CD4-positive, alpha-beta T cell treated with Interleukin-4 for 1 hour (primary cell): ENCODE results near the gene ZNF213.
"Not testable (repeated sequence)": the region's sequence is repeated elsewhere in the genome, so short reads cannot be mapped to it uniquely, and the experiment has no call there.

ENCODE experiments used
- DNase-seq, 2 donors: peaks; one replicate each; pipeline ENCODE4 v3.0.0-alpha.2; 2020 to 2022

The ZNF213 gene

DNA sequence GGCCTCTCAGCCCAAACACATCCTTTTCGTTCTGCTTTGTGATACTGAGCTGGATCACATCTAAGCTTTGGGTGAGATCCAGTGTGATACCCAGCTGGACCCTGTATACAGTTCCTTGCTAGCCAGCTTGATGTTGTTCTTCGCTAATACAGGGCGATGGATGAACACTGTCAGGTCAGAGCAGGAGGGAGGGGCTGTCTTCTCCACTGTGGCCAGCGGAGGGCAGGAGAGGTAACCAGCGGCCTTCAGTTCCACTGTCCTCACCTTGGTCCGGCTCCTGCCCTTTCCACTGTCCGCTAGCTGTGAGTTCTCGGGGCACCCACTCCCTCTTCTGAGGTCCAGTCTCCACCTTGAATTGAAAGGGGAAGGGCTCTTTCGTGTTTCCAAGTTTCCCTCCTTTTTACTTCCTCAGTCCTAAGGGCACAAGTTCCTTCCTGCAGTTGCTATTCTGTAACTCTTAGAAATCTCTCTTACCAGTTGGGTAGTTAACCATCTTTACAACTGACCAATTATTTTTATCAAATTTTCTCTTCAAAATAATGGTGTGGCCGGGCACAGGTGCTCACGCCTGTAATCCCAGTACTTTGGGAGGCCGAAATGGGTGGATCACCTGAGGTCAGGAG lies 3.0 kb upstream of the ZNF213 start:
- DNase-seq = peak; percentile 46 to 47

DNA sequence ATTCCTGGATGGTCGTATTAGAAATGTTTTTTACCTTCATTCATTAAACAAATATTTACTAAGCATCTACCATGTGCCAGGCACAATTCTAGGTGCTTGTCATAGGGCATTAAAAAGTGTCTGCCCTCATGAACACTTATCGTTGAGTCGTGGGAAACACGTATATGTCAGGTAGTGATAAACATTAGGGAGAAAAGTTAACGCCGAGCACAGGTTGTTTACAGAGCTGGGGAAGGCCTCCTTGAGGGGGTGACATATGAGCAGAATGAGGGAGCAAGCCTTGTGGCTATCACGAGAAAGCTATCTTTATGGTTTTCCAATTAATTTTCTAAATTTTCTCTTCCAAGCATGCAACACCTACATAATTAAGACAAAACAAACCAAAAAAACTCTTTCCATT lies 985 bp upstream of the ZNF213 start:
- no peak for DNase-seq

DNA sequence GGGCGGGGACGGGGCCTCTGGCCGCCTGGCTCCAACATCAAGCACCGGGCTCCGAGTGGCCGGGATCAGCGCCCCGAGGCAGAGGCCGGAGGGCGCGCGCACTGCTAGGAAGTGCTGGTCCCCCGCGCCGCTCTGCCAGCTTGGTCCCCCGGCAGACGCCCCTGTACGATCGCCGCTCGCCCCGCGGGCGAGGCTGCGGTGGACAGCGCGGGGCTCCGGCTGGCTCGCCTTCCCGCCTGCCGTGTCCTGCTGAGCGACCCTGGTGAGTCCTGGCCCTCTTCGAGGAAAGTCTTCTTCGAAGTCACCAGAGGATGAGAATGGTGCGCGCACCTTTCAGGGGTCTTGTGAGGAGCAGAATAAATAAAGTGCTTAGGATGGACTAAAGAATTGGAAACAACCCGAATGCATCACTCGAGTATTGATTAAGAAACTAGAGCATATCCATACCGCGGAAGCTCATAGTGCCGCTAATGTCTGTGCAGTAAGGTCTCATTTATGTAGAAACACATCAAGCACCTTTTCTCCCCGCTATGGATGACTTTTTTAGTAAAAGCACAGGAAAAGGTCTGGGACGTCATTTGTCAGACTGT lies 392 bp downstream of the ZNF213 start:
- DNase-seq = no peak

DNA sequence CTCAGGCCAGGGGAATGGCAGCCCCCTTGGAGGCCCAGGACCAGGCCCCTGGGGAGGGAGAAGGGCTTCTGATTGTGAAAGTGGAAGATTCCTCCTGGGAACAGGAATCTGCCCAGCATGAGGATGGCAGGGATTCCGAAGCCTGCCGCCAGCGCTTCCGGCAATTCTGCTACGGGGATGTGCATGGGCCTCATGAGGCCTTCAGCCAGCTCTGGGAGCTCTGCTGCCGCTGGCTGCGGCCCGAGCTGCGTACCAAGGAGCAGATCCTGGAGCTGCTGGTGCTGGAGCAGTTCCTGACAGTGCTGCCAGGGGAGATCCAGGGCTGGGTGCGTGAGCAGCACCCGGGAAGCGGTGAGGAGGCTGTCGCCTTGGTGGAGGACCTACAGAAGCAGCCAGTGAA lies 2.4 kb downstream of the ZNF213 start:
- no peak for DNase-seq

DNA sequence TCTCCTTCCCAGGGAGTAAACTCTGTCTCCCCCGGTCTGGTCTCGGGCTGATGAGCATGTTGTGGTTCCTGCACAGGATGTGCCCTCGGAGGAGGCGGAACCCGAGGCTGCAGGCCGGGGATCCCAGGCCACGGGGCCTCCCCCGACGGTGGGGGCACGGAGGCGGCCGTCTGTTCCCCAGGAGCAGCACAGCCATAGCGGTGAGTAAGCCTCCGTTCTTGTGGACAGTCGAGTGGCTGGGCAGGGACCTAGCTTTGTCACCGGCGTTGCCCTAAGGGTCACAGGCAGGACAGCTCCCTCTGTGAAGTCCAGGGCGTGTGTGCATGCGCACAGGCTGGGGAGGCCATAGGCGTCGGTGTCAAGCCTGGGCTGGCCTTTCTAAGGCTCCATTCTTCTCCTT lies 3.5 kb downstream of the ZNF213 start:
- DNase-seq = no peak

DNA sequence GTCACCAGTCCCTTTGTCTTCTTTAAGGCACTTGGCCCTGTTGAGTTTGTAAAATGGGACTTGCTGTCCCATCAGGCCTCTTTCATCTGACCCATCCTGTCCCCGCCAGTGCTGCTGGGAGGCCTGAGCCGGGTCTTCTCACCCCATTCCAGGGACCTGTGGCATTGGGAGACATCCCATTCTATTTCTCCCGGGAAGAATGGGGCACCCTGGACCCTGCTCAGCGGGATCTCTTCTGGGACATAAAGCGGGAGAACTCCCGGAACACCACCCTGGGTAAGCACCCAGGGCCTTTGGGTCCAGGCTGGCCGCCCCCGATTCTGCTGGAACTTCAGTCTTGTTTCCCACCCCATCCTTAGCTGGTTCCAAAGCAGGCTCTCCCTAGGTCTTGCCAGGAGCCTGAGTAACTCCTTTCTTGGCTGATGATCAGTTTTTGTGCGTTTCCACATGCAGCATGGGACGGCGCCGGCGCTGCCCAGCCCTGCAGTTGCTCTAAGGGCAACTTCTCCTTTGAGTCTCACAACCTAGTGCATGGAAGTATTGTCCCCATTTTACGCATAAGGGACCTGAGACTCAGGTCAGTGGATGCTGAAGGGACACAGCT lies 4.1 kb downstream of the ZNF213 start:
- DNase-seq = no peak

DNA sequence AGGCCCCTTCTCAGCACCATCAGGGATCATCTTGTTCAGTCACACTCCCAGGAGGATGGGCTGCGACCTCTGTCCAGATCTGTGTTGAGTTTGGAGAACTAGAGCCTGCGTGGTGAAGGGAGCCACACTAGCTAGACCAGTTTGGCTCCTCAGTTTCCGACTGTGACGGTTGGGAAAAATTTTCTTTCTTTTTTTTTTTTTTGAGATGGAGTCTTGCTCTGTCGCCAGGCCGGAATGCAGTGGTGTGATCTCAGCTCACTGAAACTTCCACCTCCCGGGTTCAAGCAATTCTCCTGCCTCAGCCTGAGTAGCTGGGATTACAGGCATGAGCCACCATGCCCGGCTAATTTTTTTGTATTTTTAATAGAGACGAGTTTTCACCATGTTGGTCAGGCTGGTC lies 4.7 kb downstream of the ZNF213 start:
- DNase-seq = not testable (repeated sequence)

DNA sequence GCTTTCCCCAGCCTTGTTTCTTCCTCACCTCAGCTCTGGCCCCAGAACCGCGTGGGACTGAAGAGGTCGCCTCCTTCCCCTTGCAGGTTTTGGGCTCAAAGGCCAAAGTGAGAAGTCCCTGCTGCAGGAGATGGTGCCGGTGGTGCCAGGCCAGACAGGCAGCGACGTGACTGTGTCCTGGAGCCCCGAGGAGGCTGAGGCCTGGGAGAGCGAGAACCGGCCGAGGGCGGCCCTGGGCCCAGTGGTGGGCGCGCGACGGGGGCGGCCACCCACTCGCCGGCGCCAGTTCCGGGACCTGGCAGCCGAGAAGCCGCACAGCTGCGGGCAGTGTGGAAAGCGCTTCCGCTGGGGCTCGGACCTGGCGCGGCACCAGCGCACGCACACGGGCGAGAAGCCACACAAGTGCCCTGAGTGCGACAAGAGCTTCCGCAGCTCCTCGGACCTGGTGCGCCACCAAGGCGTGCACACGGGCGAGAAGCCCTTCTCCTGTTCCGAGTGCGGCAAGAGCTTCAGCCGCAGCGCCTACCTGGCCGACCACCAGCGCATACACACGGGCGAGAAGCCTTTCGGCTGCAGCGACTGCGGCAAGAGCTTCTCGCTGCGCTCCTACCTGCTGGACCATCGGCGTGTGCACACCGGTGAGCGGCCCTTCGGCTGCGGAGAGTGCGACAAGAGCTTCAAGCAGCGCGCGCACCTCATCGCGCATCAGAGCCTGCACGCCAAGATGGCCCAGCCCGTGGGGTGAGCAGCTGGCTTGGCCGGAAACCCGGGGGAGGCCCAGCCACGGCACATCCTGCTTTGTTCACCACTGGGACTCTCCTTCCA lies 6.0 kb downstream of the ZNF213 start:
- no peak for DNase-seq

DNA sequence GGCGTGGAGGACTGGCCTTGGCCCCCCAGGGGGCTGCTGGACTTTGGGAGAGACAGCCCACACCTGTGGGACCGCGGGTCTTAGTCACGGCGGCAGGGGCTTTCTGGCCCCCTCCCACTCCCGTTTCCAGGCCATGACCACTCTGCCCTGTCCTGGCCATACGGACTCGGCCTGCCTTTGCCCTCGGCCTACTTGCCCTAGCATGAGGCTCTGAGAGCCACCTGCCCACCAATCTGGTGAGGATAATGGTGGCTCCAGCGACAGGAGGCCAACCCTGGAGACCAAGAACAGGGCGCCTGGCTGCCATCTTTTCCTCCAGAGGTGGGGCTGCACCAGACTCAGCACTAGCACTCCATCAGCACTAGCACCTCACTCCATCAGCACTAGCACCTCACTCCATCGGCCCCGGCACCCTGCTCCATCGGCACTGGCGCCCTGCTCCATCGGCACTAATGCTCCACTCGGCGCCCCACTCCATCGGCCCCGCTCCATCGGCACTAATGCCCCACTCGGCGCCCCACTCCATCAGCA lies 7.0 kb downstream of the ZNF213 start:
- DNase-seq = no peak

DNA sequence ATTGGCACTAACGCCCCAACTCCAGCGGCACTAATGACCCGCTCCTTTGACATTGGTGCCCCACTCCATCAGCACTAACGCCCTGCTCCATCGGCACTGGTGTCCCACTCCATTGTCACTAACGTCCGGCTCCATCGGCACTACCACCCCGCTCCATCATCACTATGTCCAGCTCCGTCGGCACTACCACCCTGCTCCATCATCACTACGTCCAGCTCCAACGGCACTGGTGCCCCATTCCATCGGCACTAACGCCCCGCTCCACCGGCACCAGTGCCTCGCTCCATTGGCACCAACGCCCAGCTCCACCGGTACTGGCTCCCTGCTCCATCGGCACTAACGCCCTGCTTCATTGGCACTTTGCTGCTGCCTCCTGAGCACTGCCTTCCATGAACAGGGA lies 7.5 kb downstream of the ZNF213 start:
- no peak for DNase-seq

DNA sequence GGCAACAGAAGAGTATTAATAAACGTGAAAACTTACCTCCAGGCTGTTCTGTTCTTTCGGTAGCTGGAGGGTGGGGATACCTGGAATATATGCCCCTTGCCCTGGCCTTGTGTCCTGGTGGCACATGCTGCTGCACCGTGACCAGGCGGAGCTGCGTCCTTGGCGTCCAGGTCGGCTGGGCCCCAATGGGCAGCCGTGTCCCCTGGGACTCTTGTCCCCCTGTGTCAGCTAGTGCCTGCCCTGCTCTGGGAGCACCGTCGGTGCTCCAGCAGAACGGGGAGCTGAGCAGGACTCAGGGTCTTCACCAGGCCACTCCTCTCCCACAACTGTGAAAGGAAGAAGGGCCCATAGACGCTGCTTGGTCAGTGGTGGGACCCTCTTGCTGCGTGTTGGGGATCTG lies 7.9 kb downstream of the ZNF213 start:
- no peak for DNase-seq

DNA sequence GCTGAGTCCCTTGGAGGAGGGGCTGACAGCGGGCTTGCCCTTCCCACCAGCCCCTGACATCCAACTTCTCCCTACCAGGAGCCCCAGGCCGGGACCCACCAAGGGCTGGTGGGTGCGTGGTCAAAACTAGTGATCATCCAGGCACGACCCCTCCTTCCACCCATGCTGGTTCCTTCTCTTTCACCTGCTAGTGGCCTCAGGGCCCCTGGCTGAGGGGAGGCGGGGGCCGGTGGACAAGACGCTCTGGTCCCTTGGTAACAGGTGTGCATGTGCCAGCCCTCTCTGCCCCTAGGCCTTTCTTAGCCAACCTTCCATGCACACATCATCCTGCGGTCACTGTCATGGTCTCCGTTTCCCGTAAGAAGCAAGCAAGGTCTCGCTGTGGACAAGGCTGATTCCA lies 8.4 kb downstream of the ZNF213 start:
- no peak for DNase-seq

DNA sequence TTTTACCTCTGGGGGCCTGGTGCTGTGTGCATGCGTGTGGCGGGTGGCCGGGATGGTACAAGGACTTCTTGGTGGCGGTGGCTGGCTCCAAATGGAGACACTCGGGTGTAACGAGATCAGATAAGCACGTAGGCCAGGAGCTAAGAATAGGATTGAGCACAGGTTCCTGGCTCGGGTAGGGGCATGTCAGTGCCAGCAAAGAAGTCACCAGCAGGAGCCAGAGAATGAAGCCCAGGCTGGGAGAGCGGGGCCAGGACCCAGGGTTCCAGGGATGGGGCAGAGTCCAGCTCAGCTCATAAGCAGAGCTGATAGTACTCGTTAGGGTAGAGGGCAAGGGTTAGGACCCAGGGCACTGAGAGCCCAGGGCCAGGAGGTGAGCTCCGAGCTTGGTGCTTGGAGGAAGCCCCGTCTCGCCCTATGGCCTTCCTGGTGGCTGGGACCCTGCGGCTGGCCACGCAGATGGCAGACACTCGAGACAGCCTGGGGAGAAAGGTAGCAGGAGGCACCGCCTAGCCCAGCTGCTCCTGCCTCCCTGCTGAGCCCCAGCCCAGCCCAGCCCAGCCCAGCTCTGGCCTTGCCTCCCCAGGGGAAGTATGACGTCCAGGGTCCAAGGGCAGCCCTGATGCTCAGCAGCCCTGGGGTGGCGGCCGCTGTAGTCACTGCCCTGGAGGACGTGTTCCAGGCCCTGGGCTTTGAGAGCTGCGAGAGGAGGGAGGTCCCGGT lies 8.9 kb downstream of the ZNF213 start:
- DNase-seq = no peak

DNA sequence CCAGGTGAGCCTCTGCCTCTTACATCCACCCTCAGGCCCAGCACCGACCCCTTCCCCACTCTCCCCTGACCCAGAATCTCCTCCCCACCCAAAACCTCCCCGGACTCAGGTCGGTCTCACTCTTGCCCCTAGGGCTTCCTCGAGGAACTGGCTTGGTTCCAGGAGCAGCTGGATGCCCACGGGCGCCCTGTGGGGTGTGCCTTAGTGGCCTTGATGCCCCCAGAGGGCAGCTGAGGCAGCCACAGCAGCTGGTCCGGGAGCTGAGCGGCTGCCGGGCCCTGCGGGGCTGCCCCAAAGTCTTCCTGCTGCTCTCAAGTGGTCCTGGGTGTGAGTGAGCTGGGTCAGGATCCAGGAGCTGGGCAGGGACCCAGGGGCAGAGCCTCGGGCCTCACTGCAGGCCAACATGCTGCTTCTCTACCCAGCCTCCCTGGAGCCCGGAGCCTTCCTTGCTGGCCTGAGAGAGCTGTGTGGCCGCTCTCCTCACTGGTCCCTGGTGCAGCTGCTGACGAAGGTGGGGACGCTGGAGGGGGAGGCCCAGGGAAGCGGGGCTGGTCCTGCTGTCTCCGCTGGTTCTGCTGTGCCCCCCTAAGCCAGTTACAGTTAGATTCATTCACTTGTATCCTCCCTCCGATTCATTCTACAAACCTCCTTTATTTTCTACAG lies 9.6 kb downstream of the ZNF213 start:
- no peak for DNase-seq

DNA sequence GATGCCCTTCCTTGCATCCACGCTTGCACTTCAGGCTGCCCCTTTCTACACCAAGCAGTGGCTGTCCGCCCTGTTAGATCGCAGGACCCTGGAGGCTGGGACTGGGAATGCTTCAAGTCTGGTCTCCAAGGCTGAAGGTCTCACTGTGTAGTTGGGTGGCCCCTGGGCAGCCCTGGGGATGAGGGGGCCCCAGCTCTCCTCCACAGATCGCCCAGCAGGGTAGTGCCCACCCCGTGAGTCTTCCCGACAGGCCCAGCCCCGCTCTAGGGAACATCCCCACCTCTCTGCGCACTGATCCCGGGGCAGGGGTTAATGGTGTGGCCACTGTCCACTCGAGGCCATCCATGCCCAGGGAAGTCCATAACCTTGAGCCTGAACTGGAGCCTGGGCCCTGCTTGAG lies 10.3 kb downstream of the ZNF213 start:
- DNase-seq = no peak

DNA sequence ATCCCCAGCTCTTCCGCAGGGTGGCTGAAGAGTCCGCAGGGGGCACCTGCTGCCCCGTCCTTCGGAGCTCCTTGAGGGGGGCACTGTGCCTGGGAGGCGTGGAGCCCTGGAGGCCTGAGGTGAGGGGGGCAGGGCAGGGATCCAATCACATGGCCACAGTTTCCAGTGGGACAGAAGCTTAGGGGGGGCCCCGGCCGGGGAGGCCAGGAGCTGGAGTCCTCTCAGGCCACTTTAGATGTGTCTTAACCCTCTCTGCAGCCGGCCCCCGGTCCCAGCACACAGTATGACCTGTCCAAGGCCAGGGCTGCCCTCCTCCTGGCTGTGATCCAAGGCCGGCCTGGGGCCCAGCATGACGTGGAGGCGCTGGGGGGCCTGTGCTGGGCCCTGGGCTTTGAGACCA lies 10.8 kb downstream of the ZNF213 start:
- no peak for DNase-seq

DNA sequence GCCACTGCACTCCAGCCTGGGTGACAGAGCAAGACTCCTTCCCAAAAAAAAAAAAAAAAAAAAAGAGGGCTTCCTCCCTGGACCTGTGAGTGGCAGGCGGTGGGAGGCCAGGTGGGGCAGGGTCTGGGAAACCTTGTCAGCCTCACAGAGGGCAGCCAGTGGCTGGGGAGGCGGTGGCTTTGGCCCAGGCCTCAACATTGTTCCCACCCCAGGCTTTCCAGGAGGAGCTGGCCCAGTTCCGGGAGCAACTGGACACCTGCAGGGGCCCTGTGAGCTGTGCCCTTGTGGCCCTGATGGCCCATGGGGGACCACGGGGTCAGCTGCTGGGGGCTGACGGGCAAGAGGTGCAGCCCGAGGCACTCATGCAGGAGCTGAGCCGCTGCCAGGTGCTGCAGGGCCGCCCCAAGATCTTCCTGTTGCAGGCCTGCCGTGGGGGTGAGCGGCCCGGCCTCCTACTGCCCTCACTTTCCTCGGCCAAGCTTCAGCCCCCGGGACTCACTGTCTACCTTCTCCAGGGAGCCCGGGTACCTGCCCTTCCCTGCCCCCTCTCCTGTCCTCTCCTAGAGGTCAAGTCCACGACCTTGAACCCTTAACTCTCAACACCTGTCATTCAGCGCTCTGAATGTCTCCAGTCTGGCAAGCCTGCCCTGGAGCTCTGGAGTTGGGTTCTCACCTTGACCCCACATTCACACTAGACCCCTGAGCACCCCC lies 12.4 kb downstream of the ZNF213 start:
- DNase-seq = no peak

DNA sequence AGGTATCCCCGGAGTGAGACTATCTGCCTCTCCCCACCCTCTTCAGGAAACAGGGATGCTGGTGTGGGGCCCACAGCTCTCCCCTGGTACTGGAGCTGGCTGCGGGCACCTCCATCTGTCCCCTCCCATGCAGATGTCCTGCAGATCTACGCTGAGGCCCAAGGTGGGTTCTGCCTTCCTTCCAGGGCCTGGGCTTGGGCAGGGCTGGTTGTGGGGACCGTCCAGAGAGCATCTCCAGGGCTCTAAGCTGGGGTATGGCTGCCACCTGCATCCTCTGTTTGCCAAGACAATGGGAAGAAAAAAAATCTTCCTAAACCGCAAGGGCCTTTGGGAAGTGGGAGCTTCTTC lies 12.9 kb downstream of the ZNF213 start:
- no peak for DNase-seq

DNA sequence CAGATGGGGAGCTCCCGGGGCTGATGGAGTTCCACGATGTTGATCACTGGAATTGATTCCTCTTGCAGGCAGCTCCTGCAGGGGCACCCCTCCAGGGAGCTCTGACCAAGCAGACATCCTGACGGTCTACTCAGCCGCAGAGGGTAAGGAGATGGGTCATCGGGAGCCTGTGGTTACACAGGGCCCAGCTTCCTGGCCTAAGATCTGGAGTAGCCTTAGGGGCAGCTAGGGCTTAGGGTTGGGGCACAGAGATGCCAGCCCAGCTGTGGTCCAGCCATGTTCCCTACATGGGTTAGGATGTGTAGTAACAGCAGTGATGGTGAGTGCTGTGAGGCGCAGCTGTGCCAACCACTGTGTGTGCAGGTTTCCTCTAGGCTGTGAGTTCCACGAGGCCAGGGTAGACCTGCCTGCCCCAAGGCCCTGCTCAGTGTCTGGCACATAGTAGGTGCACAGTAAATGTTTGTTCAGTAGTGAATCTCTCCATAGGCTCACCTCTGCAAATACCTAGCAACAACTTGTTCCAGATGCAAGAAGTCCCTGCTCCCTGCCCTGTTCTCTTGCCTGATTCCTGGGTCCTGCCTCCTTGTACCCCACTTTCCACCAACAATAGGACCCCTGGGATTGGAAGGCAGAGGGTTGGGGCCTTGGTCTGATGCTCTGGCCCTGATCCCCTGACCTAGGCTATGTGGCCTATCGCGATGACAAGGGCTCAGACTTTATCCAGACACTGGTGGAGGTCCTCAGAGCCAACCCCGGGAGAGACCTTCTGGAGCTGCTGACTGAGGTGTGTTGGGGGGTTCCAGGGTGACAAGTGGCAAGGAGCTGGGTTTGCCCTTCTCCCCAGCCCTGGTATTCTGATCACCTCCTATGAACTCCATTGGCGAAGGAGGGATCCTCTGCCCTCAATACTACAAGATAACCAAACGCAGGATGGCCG lies 13.7 kb downstream of the ZNF213 start:
- DNase-seq = no peak

DNA sequence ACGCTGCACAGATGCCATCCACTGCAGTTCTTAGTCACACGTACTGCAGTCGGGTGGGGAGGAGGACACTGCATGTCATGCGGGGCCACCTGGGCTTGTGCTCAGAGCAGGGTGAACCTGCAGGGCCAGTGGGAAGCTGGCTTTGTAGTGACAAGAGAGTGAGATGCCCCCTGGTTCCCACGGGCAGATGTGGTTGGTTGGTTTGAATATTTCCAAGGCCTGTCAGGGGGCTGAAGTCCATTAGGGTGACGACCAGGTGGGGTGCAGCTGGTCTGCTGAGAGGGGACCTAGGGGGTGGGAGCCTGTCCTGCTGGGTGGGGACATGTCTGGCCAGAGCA lies 14.3 kb downstream of the ZNF213 start:
- no peak for DNase-seq
